ENCODE measurements around the gene TREX2.

The TREX2 gene

GRCh38 chrX:153475751-153476281 lies 30.0 kb upstream of the TREX2 start:
- DNase-seq = no peak

GRCh38 chrX:153475271-153475670 lies 29.4 kb upstream of the TREX2 start:
- no peak for DNase-seq

- DNase-seq = peak; percentile 42
These were observed 28.9 kb upstream of the TREX2 start for GRCh38 chrX:153474718-153475117.

- no peak for DNase-seq
These were observed 28.4 kb upstream of the TREX2 start for GRCh38 chrX:153474266-153474665.

- no peak for DNase-seq
These were observed 27.3 kb upstream of the TREX2 start for GRCh38 chrX:153473126-153473525.

GRCh38 chrX:153471663-153472280 lies 25.9 kb upstream of the TREX2 start:
- DNase-seq = no peak

GRCh38 chrX:153470411-153471363 lies 24.8 kb upstream of the TREX2 start, which contains the start of gene HAUS7:
Gene HAUS7, minus strand, starts transcription at chrX:153470576. Its CDS starts 19 bp downstream, at chrX:153470557.
- peak; percentile 87 for DNase-seq

GRCh38 chrX:153469811-153470410 lies 24.1 kb upstream of the TREX2 start:
- DNase-seq = no peak

- no peak for DNase-seq
These were observed 22.2 kb upstream of the TREX2 start for GRCh38 chrX:153468008-153468580.

- no peak for DNase-seq
These were observed 20.0 kb upstream of the TREX2 start for GRCh38 chrX:153465691-153466380.

GRCh38 chrX:153464116-153464515 lies 18.3 kb upstream of the TREX2 start:
- DNase-seq = no peak

- DNase-seq = no peak
These were observed 17.7 kb upstream of the TREX2 start for GRCh38 chrX:153463556-153463955.

- no peak for DNase-seq
These were observed 17.2 kb upstream of the TREX2 start for GRCh38 chrX:153463031-153463430.

- DNase-seq = no peak
These were observed 16.4 kb upstream of the TREX2 start for GRCh38 chrX:153462291-153462690.

- no peak for DNase-seq
These were observed 15.0 kb upstream of the TREX2 start for GRCh38 chrX:153460826-153461225.

- DNase-seq = no peak
These were observed 14.1 kb upstream of the TREX2 start for GRCh38 chrX:153459986-153460385.

GRCh38 chrX:153458476-153458875 lies 12.6 kb upstream of the TREX2 start:
- no peak for DNase-seq

GRCh38 chrX:153457827-153458466 lies 12.1 kb upstream of the TREX2 start:
- DNase-seq = no peak

- DNase-seq = no peak
These were observed 11.4 kb upstream of the TREX2 start for GRCh38 chrX:153457136-153457825.

- DNase-seq = no peak
These were observed 10.8 kb upstream of the TREX2 start for GRCh38 chrX:153456704-153457103.

GRCh38 chrX:153456161-153456560 lies 10.3 kb upstream of the TREX2 start:
- DNase-seq = no peak
